Gastrocnemius medialis (tissue), 4 donors: Measurements from ENCODE around the gene CHMP1B.

ENCODE experiments used
- POLR2A ChIP-seq, 2 donors: fragments of 450-650 bp; IDR thresholded peaks; one replicate each; pipeline ENCODE4 v1.6.1; 2017; ENCODE audit warnings: antibody characterized with exemption in 2 of 2, mild to moderate bottlenecking in 2 of 2, moderate library complexity in 2 of 2
- TF ChIP-seq, protein P1 (sequence below), 5 experiments: fragments of 450-650 bp in 3 of 5; fragments of 200-600 bp in 2 of 5; sonication (generic) in 2 of 5; IDR thresholded peaks in 4 of 5; conservative IDR thresholded peaks in 1 of 5; 1 replicate in 4 of 5; 2 replicates in 1 of 5; pipeline ENCODE4 v1.5.1; 2016 to 2019; ENCODE audit warnings: antibody characterized with exemption in 5 of 5, mild to moderate bottlenecking in 3 of 5, moderate library complexity in 3 of 5

- TF ChIP-seq, protein P1, sequence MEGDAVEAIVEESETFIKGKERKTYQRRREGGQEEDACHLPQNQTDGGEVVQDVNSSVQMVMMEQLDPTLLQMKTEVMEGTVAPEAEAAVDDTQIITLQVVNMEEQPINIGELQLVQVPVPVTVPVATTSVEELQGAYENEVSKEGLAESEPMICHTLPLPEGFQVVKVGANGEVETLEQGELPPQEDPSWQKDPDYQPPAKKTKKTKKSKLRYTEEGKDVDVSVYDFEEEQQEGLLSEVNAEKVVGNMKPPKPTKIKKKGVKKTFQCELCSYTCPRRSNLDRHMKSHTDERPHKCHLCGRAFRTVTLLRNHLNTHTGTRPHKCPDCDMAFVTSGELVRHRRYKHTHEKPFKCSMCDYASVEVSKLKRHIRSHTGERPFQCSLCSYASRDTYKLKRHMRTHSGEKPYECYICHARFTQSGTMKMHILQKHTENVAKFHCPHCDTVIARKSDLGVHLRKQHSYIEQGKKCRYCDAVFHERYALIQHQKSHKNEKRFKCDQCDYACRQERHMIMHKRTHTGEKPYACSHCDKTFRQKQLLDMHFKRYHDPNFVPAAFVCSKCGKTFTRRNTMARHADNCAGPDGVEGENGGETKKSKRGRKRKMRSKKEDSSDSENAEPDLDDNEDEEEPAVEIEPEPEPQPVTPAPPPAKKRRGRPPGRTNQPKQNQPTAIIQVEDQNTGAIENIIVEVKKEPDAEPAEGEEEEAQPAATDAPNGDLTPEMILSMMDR (IDR thresholded peaks at IDR 0.05 in 4 of 5, conservative IDR thresholded peaks at IDR 0.05 in 1 of 5): no peak
- no peak for TF ChIP-seq POLR2A (IDR thresholded peaks at IDR 0.05)
Observed at GRCh38 chr18:11882636-11883035, 31.4 kb downstream of the CHMP1B start.
